Thoracic aorta (tissue), 2 donors: ENCODE results near the gene CCDC85A. TPM values are rescaled to one million over a fixed set of nuclear protein-coding genes. Genes with fewer than 3 reads are reported as not detected.

Source experiments
- ATAC-seq: fragments of 150-250 bp; one replicate; pipeline ENCODE4 v1.8.0; 2017; ENCODE audit warnings: low read depth; ENCODE audit not compliant: insufficient number of reproducible peaks, low FRiP score
- DNase-seq: peaks from one replicate; pipeline ENCODE4 v3.0.0-alpha.2; 2020; ENCODE audit warnings: low spot score
- H3K27ac ChIP-seq, 2 donors: fragments of 200-600 bp; sonication (generic); 1 replicate in 1 of 2; 2 replicates in 1 of 2; pipeline ENCODE4 v1.5.1; 2016; ENCODE audit warnings: mild to moderate bottlenecking in 2 of 2, moderate library complexity in 2 of 2
- H3K27me3 ChIP-seq: fragments of 200-600 bp; sonication (generic); replicated peaks from 2 replicates; pipeline ENCODE4 v1.6.0; 2016; ENCODE audit warnings: mild to moderate bottlenecking; ENCODE audit not compliant: insufficient read depth
- H3K36me3 ChIP-seq: fragments of 200-600 bp; sonication (generic); one replicate; pipeline ENCODE4 v1.5.1; 2016
- H3K4me1 ChIP-seq, 2 donors: fragments of 200-600 bp; sonication (generic); 1 replicate in 1 of 2; 2 replicates in 1 of 2; pipeline versions ENCODE4 v1.5.1 to v1.6.0; 2016; ENCODE audit warnings: low read depth in 2 of 2, mild to moderate bottlenecking in 1 of 2; ENCODE audit not compliant: control insufficient read depth in 1 of 2
- H3K4me3 ChIP-seq: fragments of 200-600 bp; sonication (generic); 2 replicates; pipeline ENCODE4 v1.5.1; 2016; ENCODE audit warnings: mild to moderate bottlenecking
- H3K9me3 ChIP-seq: fragments of 200-600 bp; sonication (generic); 2 replicates; pipeline ENCODE4 v1.5.1; 2016
- total RNA-seq, 2 donors: library from RNA; depleted of rRNA; stranded (reverse); fragments of >200 nt; gene quantifications; one replicate each; pipeline versions ENCODE4 v1.1.0 to v1.2.3, GENCODE V29; 2016
- TF ChIP-seq, protein P1 (sequence below): fragments of 200-600 bp; sonication (generic); IDR thresholded peaks from one replicate; pipeline ENCODE4 v1.5.1; 2019; ENCODE audit warnings: antibody characterized with exemption

CCDC85A gene
- total RNA-seq, 2 donors from 2014 or later: 3.7 to 4.2 TPM

DNA sequence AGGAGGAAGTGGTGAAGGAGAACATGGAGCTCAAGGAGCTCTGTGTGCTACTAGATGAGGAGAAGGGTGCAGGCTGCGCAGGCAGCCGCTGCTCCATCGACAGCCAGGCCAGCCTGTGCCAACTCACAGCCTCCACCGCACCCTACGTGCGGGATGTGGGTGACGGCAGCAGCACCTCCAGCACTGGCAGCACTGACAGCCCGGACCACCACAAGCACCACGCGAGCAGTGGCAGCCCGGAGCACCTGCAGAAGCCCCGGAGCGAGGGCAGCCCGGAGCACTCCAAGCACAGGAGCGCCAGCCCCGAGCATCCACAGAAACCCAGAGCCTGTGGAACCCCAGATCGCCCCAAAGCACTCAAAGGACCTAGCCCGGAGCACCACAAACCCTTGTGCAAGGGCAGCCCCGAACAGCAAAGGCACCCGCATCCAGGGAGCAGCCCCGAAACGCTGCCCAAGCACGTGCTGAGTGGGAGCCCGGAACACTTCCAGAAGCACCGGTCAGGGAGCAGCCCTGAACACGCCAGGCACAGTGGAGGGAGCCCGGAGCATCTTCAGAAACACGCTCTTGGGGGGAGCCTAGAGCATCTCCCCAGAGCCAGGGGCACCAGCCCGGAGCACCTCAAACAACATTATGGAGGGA lies 9.0 kb downstream of the CCDC85A start:
- TF ChIP-seq, protein P1, sequence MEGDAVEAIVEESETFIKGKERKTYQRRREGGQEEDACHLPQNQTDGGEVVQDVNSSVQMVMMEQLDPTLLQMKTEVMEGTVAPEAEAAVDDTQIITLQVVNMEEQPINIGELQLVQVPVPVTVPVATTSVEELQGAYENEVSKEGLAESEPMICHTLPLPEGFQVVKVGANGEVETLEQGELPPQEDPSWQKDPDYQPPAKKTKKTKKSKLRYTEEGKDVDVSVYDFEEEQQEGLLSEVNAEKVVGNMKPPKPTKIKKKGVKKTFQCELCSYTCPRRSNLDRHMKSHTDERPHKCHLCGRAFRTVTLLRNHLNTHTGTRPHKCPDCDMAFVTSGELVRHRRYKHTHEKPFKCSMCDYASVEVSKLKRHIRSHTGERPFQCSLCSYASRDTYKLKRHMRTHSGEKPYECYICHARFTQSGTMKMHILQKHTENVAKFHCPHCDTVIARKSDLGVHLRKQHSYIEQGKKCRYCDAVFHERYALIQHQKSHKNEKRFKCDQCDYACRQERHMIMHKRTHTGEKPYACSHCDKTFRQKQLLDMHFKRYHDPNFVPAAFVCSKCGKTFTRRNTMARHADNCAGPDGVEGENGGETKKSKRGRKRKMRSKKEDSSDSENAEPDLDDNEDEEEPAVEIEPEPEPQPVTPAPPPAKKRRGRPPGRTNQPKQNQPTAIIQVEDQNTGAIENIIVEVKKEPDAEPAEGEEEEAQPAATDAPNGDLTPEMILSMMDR: no peak
- no peak for ATAC-seq

DNA sequence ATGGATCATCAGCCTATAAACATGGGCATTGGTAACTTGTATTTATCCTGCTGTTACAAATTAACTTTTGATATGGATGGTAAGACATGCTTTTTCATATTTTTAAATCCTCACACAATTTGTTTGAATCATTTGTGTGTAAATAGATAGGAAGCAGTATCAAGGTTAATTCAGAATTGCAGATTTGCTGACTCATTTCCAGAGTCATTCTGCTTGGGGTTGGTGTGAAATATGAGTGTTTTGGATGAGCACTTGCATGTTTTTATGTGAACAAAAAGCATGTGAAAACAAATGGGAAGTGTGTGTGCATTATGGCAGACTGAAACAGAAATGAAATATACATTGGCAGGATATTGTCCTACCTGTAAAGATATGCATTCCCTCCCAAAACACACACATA lies 11.8 kb downstream of the CCDC85A start:
- ATAC-seq (no peak), DNase-seq (no peak)
- Histone ChIP-seq H3K27me3 (no peaks in the 10 kb centered on the region), H3K9me3 (no peaks in the 10 kb centered on the region), H3K27ac (no peak overlapping the region), H3K36me3 (no peaks in the 10 kb centered on the region), H3K4me1 (no peaks in the 10 kb centered on the region), H3K4me3 (no peak overlapping the region)
- TF ChIP-seq, protein P1: no peak

More for the DNA sequence above, 9.0 kb downstream of the CCDC85A start:
- no peaks in the 10 kb centered on the region for H3K9me3 ChIP-seq
- no peak overlapping the region for H3K27ac ChIP-seq
- no peak overlapping the region for H3K4me3 ChIP-seq
- no peak for DNase-seq
- H3K4me1 ChIP-seq: no peaks in the 10 kb centered on the region
- no peaks in the 10 kb centered on the region for H3K27me3 ChIP-seq
- H3K36me3 ChIP-seq: no peaks in the 10 kb centered on the region

DNA sequence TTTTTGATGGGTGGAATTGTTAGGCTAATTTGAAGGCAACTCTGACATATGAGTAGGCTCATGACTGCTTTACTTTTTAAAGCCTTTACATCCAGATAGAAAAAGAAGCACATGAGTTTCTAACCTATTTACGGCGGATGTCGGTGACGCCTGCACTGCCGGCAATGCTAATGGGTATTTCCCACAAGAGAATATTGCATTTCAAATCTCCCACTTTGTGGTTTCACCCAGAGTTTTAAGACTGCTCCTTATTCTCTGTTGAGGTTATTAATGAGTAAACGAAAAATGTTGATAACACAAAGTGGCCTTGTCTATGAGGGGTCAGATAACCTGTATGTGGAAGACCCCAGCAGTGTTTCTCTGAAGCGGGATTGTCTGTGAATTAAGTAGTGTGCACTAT lies 14.0 kb downstream of the CCDC85A start:
- Histone ChIP-seq H3K9me3 (no peaks in the 10 kb centered on the region), H3K27ac (no peak overlapping the region), H3K36me3 (no peaks in the 10 kb centered on the region), H3K4me3 (no peak overlapping the region), H3K4me1 (no peaks in the 10 kb centered on the region), H3K27me3 (no peaks in the 10 kb centered on the region)
- ATAC-seq (no peak), DNase-seq (no peak)
- TF ChIP-seq, protein P1: no peak

- H3K9me3 ChIP-seq: no peaks in the 10 kb centered on the region
- TF ChIP-seq, protein P1: no peak
Measured at GRCh38 chr2:56198936-56199335, 15.1 kb downstream of the CCDC85A start.

DNA sequence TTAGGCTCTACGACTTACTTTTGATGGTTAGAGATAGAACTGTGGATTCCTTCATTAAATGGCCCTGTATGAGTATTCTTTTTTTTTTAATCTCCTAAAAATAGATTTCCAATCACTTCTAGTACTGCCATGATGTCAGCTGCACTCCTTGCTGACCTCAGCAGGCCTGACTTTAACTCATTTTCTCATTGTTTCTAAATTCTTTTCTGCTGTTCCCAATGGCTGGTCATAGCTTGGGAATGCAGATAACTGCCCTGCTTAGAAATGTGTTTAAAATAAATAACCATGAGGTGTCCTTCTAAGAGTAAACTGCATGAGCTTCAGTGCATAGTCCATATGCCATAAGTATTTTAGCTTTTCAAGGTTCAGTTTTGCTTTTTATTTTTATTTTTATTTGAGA lies 15.7 kb downstream of the CCDC85A start:
- no peak for ATAC-seq
- no peaks in the 10 kb centered on the region for H3K36me3 ChIP-seq

More at GRCh38 chr2:56198936-56199335, 15.1 kb downstream of the CCDC85A start:
- H3K4me3 ChIP-seq: no peak overlapping the region
- no peaks in the 10 kb centered on the region for H3K27me3 ChIP-seq
- no peak overlapping the region for H3K27ac ChIP-seq
- DNase-seq (no peak), ATAC-seq (no peak)
- H3K36me3 ChIP-seq: no peaks in the 10 kb centered on the region
- H3K4me1 ChIP-seq: no peaks in the 10 kb centered on the region

More for the DNA sequence above, 15.7 kb downstream of the CCDC85A start:
- TF ChIP-seq, protein P1: no peak
- Histone ChIP-seq H3K27ac (no peak overlapping the region), H3K9me3 (no peaks in the 10 kb centered on the region), H3K4me3 (no peak overlapping the region), H3K4me1 (no peaks in the 10 kb centered on the region), H3K27me3 (no peaks in the 10 kb centered on the region)
- DNase-seq: no peak
